GM12878 (cell line): ENCODE data around the gene TMEM53. TPM values are rescaled to one million over a fixed set of nuclear protein-coding genes. Genes with fewer than 3 reads are reported as not detected.

Source experiments
- ATAC-seq: fragments of 200-7000 bp; cut with Tn5 transposase; 3 replicates; pipeline ENCODE4 v1.9.1; 2020; ENCODE audit warnings: mild to moderate bottlenecking, moderate library complexity
- BruUV-seq: library from RNA; stranded (reverse); fragments of 400-500 nt; replicated peaks from 2 replicates; lab custom pipeline; 2021; lab: Mats Ljungman, UMichigan
- CTCF ChIA-PET: fragments of 300-600 bp; sonication (Branson Sonifier 250); formaldehyde crosslinking; extraction: SDS; loops from one replicate; lab custom pipeline; 2021; ENCODE audit warnings: inconsistent platforms; lab: Yijun Ruan, JAX
- POLR2A ChIA-PET: fragments of 350-600 bp; formaldehyde crosslinking; extraction: SDS; loops from one replicate; lab custom pipeline; 2021; ENCODE audit warnings: inconsistent platforms; lab: Charles Lee
- RAD21 ChIA-PET: fragments of 300-600 bp; sonication (Branson Sonifier 250); formaldehyde crosslinking; loops from one replicate; lab custom pipeline; 2023; ENCODE audit warnings: antibody characterized with exemption; ENCODE audit not compliant: unreplicated experiment; lab: Charles Lee
- SMC1A ChIA-PET: fragments of 300-600 bp; sonication (Branson Sonifier 250); formaldehyde crosslinking; loops from one replicate; lab custom pipeline; 2023; ENCODE audit not compliant: unreplicated experiment, uncharacterized antibody; lab: Charles Lee
- DNase-seq: peaks from one replicate; pipeline ENCODE4 v3.0.0-alpha.2; 2011; ENCODE audit warnings: low read depth, low spot score
- FAIRE-seq: peaks from 3 replicates; lab custom pipeline; 2011; peaks lifted over from hg19 to GRCh38; lab: Jason Lieb, UNC
- H2AFZ ChIP-seq: 2 replicates; pipeline ENCODE4 v1.6.0; 2011; ENCODE audit warnings: low read depth, low read length, control low read depth; ENCODE audit not compliant: control insufficient read depth
- H3K27ac ChIP-seq: 2 replicates; pipeline ENCODE4 v1.5.1; 2011; ENCODE audit warnings: control low read depth; ENCODE audit not compliant: control insufficient read depth, insufficient read depth
- H3K27me3 ChIP-seq, 2 experiments: replicated peaks in 1 of 2; 2 replicates each; pipeline versions ENCODE4 v1.6.0 to v1.6.1; 2011; ENCODE audit warnings: low read length in 1 of 2; ENCODE audit not compliant: control insufficient read depth in 2 of 2, insufficient read depth in 2 of 2
- H3K36me3 ChIP-seq, 2 experiments: 2 replicates each; pipeline ENCODE4 v1.5.1; 2011; ENCODE audit warnings: low read length in 1 of 2; ENCODE audit not compliant: control insufficient read depth in 2 of 2, insufficient read depth in 2 of 2
- H3K4me1 ChIP-seq: 2 replicates; pipeline ENCODE4 v1.6.1; 2011; ENCODE audit warnings: mild to moderate bottlenecking, low read length, moderate library complexity, mixed read lengths; ENCODE audit not compliant: control insufficient read depth, insufficient read depth
- H3K4me2 ChIP-seq: 2 replicates; pipeline ENCODE4 v1.6.0; 2011; ENCODE audit warnings: control low read depth; ENCODE audit not compliant: control insufficient read depth, insufficient read depth
- H3K4me3 ChIP-seq: fragments of 200-600 bp; sonication (generic); 2 replicates; pipeline ENCODE4 v1.5.1; 2016
- H3K79me2 ChIP-seq: 2 replicates; pipeline ENCODE4 v1.6.0; 2011; ENCODE audit warnings: low read length; ENCODE audit not compliant: control insufficient read depth, insufficient read depth
- H3K9ac ChIP-seq: 2 replicates; pipeline ENCODE4 v1.8.0; 2011; ENCODE audit warnings: low read length, control low read depth, mixed read lengths; ENCODE audit not compliant: control insufficient read depth, insufficient read depth
- H3K9me3 ChIP-seq: replicated peaks from 3 replicates; pipeline ENCODE4 v1.5.1; 2011; ENCODE audit warnings: mild to moderate bottlenecking, low read length; ENCODE audit not compliant: control insufficient read depth, insufficient read depth
- H4K20me1 ChIP-seq: 2 replicates; pipeline ENCODE4 v1.6.0; 2011; ENCODE audit not compliant: control insufficient read depth, insufficient read depth
- CHD2 ChIP-seq: IDR thresholded peaks from 2 replicates; pipeline ENCODE4 v1.6.1; 2011; ENCODE audit warnings: low read depth, low read length, improper control_type of control experiment, borderline replicate concordance
- CUX1 ChIP-seq: IDR thresholded peaks from 2 replicates; pipeline ENCODE4 v1.6.1; 2012; ENCODE audit warnings: improper control_type of control experiment, low read depth, low read length; ENCODE audit not compliant: insufficient replicate concordance
- E2F8 ChIP-seq: fragments of 450-650 bp; IDR thresholded peaks from 2 replicates; pipeline ENCODE4 v1.6.1; 2018; ENCODE audit warnings: mild to moderate bottlenecking, low read depth, moderate library complexity; ENCODE audit not compliant: partially characterized antibody
- HDAC2 ChIP-seq: fragments of 200-600 bp; sonication (generic); IDR thresholded peaks from 2 replicates; pipeline ENCODE4 v1.6.1; 2017
- HDGF ChIP-seq: fragments of 450-650 bp; IDR thresholded peaks from 2 replicates; pipeline ENCODE4 v1.6.1; 2016; ENCODE audit warnings: antibody characterized with exemption
- IKZF2 ChIP-seq, 2 experiments: fragments of 450-650 bp; IDR thresholded peaks; 2 replicates each; pipeline ENCODE4 v1.6.1; 2017; ENCODE audit warnings: mild to moderate bottlenecking in 2 of 2, moderate library complexity in 2 of 2
- JUNB ChIP-seq: IDR thresholded peaks from 2 replicates; pipeline ENCODE4 v1.6.1; 2016; ENCODE audit warnings: antibody characterized with exemption, mild to moderate bottlenecking
- NBN ChIP-seq: fragments of 450-650 bp; IDR thresholded peaks from 2 replicates; pipeline ENCODE4 v1.6.1; 2016
- PML ChIP-seq: IDR thresholded peaks from 2 replicates; pipeline ENCODE4 v1.6.1; 2012; ENCODE audit warnings: low read length, inconsistent platforms
- SMAD5 ChIP-seq: IDR thresholded peaks from 2 replicates; pipeline ENCODE4 v1.6.1; 2016; ENCODE audit warnings: antibody characterized with exemption, low read depth
- SREBF2 ChIP-seq: IDR thresholded peaks from 2 replicates; pipeline ENCODE4 v1.6.1; 2012; ENCODE audit warnings: mild to moderate bottlenecking, low read length
- STAT1 ChIP-seq: fragments of 450-650 bp; conservative IDR thresholded peaks from 2 replicates; pipeline ENCODE4 v1.6.1; 2014; ENCODE audit warnings: antibody characterized with exemption, mild to moderate bottlenecking
- TARDBP ChIP-seq: IDR thresholded peaks from 2 replicates; pipeline ENCODE4 v1.6.1; 2016; ENCODE audit warnings: borderline replicate concordance
- TCF7 ChIP-seq: IDR thresholded peaks from 2 replicates; pipeline ENCODE4 v1.6.1; 2014; ENCODE audit warnings: antibody characterized with exemption, borderline replicate concordance
- YY1 ChIP-seq: IDR thresholded peaks from 2 replicates; pipeline ENCODE4 v1.6.1; 2011; ENCODE audit warnings: low read depth, mild to moderate bottlenecking, low read length
- WGBS: methylation state at CpG from one replicate; pipeline ENCODE4 v1.1.6; 2016; ENCODE audit warnings: low lambda C conversion rate; ENCODE audit not compliant: insufficient replicate concordance, insufficient coverage; ENCODE audit errors: missing lambda C conversion rate; 5-methylcytosine and 5-hydroxymethylcytosine counted together
- in situ Hi-C: fragments of 300-500 bp; cut with MboI; formaldehyde crosslinking; loops from 9 replicates; pipeline ENCODE4 v1.14.3; 2018; ENCODE audit warnings: mixed read lengths
- intact Hi-C: fragments of 100-400 bp; cut with micrococcal nuclease; formaldehyde crosslinking; loops from one replicate; pipeline ENCODE4 v1.14.2; 2022; ENCODE audit not compliant: unreplicated experiment
- polyA plus RNA-seq, 11 experiments: library from polyadenylated mRNA; depleted of rRNA in 4 of 11; unstranded in 6 of 11; stranded (reverse) in 5 of 11; fragments of >200 nt; fragmentation: Nextera tagmentation in 4 of 11; fragmentation: Illumina TruSeq in 1 of 11; extraction: Ambion mirVana in 4 of 11; extraction: Trizol in 1 of 11; gene quantifications; 1 replicate in 1 of 11; 2 replicates in 10 of 11; pipeline versions ENCODE4 v1.2.1 to v1.2.3, GENCODE V29; 2011 to 2016; ENCODE audit warnings: inconsistent platforms in 2 of 11, missing spikeins in 2 of 11, low read depth in 1 of 11
- total RNA-seq, 4 experiments: library from RNA; depleted of rRNA in 3 of 4; stranded (reverse); fragments of >200 nt in 3 of 4; fragmentation: Illumina TruSeq in 1 of 4; extraction: Trizol in 1 of 4; gene quantifications; 2 replicates each; pipeline versions ENCODE4 v1.2.1 to v1.2.3, GENCODE V29; 2013 to 2021

TMEM53 gene
- total and polyA plus RNA-seq, 10 of the 15 experiments (the other 5 are each of a cell fraction or from before 2014, with no cell fraction given): 3.1 to 23.9 (median 11.1) TPM

GRCh38 chr1:44616991-44617702, 57.1 kb downstream of the TMEM53 start:
- in situ Hi-C loops (no loop called here), intact Hi-C loops (no loop called here)
- DNase-seq (no peak), FAIRE-seq (no peak), ATAC-seq (no peak)
- H2AFZ ChIP-seq: no peak overlapping the region
- no peak overlapping the region for H3K4me3 ChIP-seq
- CTCF ChIA-PET: no interaction called here
- no peaks in the 10 kb centered on the region for H4K20me1 ChIP-seq
- RAD21 ChIA-PET: no interaction called here
- POLR2A ChIA-PET: no interaction called here
- no peak overlapping the region for H3K4me2 ChIP-seq
- no TSS peak for BruUV-seq
- 77% methylated on average over 42 of the region's 63 CpGs for WGBS
- no peaks in the 10 kb centered on the region; a peak in 3 of 4 replicates for H3K27me3 ChIP-seq
- no peak overlapping the region for H3K9ac ChIP-seq
- H3K4me1 ChIP-seq: no peaks in the 10 kb centered on the region
- H3K36me3 ChIP-seq: no peaks in the 10 kb centered on the region
- no peak overlapping the region for H3K27ac ChIP-seq
- no peaks in the 10 kb centered on the region for H3K79me2 ChIP-seq
- H3K9me3 ChIP-seq: no peaks in the 10 kb centered on the region
- SMC1A ChIA-PET: no interaction called here
- no peak for TF ChIP-seq IKZF2 (IDR thresholded peaks at IDR 0.05)
- no peak for TF ChIP-seq NBN
- TF ChIP-seq SMAD5: no peak
- TF ChIP-seq PML: no peak
- no peak for TF ChIP-seq JUNB
- TF ChIP-seq HDGF: no peak
- no peak for TF ChIP-seq STAT1
- no peak for TF ChIP-seq YY1
- TF ChIP-seq SREBF2: no peak
- TF ChIP-seq E2F8: no peak
- no peak for TF ChIP-seq TARDBP
- TF ChIP-seq CUX1: no peak
- TF ChIP-seq TCF7: no peak
- no peak for TF ChIP-seq HDAC2
- TF ChIP-seq CHD2: no peak
